Stimulated activated CD4-positive, alpha-beta T cell treated with anti-CD3 and anti-CD28 coated beads, Interleukin-15, amount 100 ng/mL, for 48 hours (primary cell): ENCODE results near the gene RNPS1.
"Not testable (repeated sequence)": the region's sequence is repeated elsewhere in the genome, so short reads cannot be mapped to it uniquely, and the experiment has no call there.

Experiments
- DNase-seq, 2 donors: peaks; one replicate each; pipeline ENCODE4 v3.0.0-alpha.2; 2020; ENCODE audit warnings: low read depth in 2 of 2

RNPS1 gene

GRCh38 chr16:2282866-2283555 lies 15.1 kb upstream of the RNPS1 start:
- no peak for DNase-seq

- no peak for DNase-seq
Observed at GRCh38 chr16:2282262-2282661, 14.3 kb upstream of the RNPS1 start.

- DNase-seq: no peak
Observed at GRCh38 chr16:2280981-2281542, 13.1 kb upstream of the RNPS1 start.

- no peak for DNase-seq
Observed at GRCh38 chr16:2280461-2280860, 12.5 kb upstream of the RNPS1 start.

GRCh38 chr16:2278956-2279800 lies 11.3 kb upstream of the RNPS1 start:
- no peak for DNase-seq

GRCh38 chr16:2278272-2278608 lies 10.3 kb upstream of the RNPS1 start:
- DNase-seq: no peak

GRCh38 chr16:2277466-2278271 lies 9.7 kb upstream of the RNPS1 start:
- DNase-seq: no peak

- DNase-seq: no peak
Observed at GRCh38 chr16:2276368-2277195, 8.7 kb upstream of the RNPS1 start.

GRCh38 chr16:2275476-2276367 lies 7.8 kb upstream of the RNPS1 start:
- no peak for DNase-seq

- no peak for DNase-seq
Observed at GRCh38 chr16:2273931-2274330, 6.0 kb upstream of the RNPS1 start.

- no peak for DNase-seq
Observed at GRCh38 chr16:2273484-2273883, 5.6 kb upstream of the RNPS1 start.

GRCh38 chr16:2271848-2272461 lies 4.0 kb upstream of the RNPS1 start:
- no peak for DNase-seq

GRCh38 chr16:2270588-2271470 lies 2.9 kb upstream of the RNPS1 start:
- DNase-seq: no peak

- no peak for DNase-seq
Observed at GRCh38 chr16:2270070-2270462, 2.1 kb upstream of the RNPS1 start.

- peak in 1 of 2 donors; percentile 12 for DNase-seq
Observed at GRCh38 chr16:2267505-2267912, 417 bp downstream of the RNPS1 start.

- not testable (repeated sequence) for DNase-seq
Observed at GRCh38 chr16:2266887-2267286, 1.0 kb downstream of the RNPS1 start.

GRCh38 chr16:2263026-2263425 lies 4.9 kb downstream of the RNPS1 start:
- DNase-seq: not testable (repeated sequence)

- no peak for DNase-seq
Observed at GRCh38 chr16:2260250-2260649, 7.7 kb downstream of the RNPS1 start.

- DNase-seq: not testable (repeated sequence)
Observed at GRCh38 chr16:2258530-2258929, 9.4 kb downstream of the RNPS1 start.
